CD4-positive, alpha-beta T cell treated with Interleukin-4 for 4 hours (primary cell): ENCODE measurements around the gene RIPK1.

Experiments
- DNase-seq: peaks from one replicate; pipeline ENCODE4 v3.0.0-alpha.2; 2020

The RIPK1 gene

DNA sequence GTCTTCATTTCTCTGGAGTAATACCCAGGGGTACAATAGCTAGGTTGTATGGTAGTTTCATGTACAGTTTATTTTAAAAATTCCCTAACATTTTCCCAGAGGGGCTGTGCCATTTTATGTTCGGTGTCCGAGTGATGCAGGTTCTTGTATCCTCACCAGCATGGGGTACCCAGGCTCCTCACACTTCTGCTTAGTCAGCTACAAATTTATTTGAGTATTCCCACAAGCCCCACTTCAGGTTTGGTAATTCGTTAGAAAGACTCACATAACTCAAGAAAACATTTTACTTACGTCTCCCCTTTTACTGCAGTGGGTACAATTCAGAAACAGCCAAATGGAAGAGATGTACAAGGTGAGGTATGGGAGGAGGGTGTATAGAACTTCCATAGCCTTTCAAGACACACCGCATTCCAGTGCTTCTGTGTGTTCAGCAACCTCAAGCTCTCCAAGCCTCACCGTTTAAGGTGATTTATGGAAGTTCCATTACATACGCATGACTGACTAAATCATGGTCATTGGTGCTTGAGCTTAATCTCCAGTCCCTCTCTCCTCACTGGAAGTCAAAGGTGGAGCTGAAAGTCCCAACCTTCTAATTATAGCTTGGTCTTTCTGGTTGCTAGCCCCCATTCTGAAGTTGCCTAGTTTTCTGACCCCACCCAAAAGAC, 18.1 kb downstream of the RIPK1 start:
- no peak for DNase-seq

DNA sequence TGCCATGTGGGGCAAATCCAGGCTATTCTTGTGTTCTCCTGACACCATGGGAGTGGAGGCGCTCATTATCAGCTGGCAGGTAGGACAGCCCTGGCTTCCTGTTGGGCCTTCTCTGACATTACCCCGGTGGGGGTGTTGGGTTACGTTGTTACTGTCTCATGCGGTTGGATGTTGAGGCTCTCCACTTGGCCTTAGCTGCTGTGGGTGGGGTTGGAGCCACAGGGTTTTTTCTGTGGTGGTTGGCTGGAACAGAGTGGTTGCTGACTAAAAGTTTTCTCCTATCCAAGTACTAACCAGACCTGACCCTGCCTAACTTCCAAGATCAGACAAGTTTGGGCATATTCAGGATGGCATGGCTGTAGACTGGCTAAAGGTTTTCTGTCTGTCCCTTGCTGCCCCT, 20.2 kb downstream of the RIPK1 start:
- no peak for DNase-seq

DNA sequence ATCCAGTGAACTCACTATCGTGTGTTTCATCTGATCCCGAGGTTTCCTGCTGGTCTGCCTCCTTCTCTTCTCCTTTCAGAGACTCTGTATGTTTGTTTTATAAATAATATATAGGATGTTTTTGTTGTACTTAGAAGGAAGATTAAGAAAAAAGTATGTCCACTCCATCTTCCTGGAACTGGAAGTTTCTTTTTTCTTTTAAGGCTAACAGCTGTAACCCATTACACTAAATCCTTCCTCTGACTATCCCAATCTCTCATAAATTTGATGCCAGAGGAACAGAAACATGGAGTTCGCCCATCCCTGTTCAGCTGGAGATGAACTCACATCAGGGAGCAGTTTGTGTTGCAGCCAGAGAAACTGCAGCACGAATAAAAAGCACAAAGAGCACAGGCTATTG, 20.7 kb downstream of the RIPK1 start:
- DNase-seq = no peak

DNA sequence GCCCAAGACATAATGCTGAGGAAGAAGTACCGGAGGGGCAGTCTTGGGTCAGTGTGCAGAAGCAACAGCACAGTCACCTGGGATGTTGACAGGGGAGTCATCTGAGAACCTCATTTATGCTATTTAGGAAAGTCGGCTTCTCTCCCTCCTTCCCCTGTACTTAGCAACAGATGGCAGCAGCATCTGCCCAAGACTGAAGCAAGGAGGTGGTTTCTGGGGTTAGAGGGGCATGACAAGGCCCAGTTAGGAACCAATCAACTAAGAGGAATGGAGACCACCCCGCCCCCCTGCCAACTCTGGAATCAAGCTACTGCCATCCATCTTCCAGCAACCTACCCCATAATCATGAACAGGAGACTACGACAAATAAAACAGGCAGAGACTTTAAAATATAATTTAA, 21.7 kb downstream of the RIPK1 start:
- no peak for DNase-seq

DNA sequence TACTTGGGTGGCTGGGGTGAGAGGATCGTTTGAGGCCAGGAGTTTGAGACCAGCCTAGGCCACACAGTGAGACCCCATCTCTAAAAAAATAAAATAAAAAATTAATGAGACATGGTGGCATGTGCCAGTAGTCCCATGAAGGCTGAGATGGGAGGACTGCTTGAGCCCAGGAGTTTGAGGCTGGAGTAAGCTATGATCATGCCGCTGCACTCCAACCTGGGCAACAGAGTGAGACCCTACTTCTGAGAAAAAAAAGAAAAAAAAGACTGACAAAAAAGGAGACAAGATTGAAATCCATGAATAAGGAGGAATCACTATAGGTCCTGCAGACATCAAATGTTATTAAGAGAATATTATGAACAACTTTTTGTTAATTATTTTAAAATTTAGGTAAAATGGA, 26.5 kb downstream of the RIPK1 start:
- DNase-seq = no peak

DNA sequence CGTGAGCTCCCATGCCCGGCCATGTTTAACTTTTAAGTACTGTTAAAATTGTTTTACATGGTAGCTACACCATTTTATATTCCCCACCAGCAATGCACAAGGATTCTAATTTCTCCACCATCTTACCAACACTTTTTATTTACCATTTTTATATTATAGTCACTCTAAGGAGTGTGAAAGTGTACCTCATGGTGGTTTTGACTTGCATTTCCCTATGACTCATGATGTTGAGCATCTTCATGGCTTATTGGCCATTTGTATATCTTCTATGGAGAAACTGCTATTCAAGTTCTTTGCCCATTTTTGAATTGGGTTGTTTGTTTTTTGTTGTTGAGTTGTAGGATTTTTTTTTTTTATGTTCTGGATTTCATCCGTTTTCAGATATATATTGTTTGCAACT, 34.6 kb downstream of the RIPK1 start:
- no peak for DNase-seq

DNA sequence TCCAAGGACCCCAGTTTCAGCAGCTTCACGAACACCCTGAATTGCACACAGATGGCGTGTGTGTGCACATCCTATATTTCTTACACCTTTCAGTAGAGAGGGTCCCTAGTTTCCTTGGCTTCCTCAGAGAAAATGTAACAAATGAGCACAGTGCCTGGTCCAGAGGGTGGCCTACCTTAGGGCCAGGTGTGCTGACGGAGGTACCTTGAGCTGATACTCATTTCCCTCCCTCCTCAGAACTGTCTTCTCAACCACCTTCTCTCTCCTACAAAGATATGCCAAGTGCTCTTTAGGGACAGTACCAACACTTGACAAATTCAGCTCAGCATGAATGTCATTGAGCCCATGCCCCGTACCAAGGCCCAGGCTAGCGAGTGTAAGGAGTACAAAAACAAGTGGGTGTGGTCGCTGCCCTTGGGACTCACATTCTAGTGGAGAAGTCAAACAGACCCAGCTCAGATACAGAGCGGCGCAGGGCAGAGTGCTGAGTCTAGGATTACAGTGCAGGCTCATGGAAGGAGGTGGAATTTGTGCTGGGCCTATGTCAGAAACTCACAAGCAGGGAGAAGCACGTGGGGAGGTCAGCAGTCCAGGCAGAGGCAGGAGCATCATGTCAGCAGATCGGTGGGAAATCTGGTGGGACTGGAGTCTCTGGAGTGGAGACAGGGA, 40.6 kb downstream of the RIPK1 start:
- no peak for DNase-seq

DNA sequence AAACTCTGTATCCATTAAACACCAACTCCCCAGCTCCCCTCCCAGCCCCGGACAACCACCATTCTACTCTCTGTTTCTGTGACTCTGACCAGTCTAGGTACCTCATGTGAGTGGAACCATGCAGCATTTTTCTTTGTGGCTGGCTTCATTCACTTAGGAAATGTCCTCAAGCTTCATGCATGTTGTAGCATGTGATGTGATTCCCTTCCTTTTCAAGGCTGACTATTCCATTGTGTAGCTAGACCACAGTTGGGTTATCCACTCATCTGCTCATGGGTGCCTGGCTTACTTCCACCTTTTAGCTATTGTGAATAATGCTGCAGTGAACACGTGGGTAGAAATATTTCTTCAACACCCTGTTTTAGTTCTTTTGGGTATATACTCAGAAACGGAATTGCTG, 41.5 kb downstream of the RIPK1 start:
- DNase-seq = no peak

DNA sequence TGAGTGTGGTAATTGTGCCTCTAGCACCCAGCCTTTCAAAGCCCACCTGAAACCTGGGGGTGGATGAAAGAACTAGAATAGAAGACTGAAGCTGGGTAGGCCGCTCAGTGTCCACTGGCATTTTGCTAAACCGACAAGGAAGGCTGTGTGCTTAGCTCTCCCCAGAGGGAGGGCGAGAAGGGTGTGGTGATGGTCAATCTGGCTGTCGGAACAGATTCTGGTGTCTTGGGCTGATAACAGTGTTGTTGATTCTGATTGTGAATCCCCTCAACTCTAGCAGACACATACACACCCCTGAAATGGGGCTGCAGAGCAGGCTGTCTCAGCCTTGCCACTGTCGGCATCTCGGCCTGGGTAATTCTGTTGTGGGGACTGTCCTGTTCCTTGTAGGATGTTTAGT, 46.1 kb downstream of the RIPK1 start:
- no peak for DNase-seq

DNA sequence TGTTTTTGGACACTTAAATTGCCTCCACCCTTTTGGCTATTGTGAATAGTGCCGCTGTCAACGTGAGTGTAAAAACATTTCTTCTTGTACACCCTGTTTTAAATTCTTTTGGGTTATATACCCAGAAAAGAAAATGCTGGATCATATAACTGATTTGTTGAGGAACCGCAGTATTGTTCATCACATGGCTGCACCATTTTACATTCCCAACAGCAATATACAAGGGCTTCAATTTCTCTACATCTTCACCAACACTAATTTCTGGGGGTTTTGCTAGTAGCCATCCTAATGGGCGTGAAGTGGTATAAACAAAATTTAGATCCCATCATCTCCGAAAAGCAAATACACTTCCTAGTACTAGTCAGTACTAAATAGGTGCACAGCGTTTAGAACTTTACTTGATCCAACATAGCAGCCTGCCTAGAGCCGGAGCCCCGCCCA, 49.6 kb downstream of the RIPK1 start:
- no peak for DNase-seq

DNA sequence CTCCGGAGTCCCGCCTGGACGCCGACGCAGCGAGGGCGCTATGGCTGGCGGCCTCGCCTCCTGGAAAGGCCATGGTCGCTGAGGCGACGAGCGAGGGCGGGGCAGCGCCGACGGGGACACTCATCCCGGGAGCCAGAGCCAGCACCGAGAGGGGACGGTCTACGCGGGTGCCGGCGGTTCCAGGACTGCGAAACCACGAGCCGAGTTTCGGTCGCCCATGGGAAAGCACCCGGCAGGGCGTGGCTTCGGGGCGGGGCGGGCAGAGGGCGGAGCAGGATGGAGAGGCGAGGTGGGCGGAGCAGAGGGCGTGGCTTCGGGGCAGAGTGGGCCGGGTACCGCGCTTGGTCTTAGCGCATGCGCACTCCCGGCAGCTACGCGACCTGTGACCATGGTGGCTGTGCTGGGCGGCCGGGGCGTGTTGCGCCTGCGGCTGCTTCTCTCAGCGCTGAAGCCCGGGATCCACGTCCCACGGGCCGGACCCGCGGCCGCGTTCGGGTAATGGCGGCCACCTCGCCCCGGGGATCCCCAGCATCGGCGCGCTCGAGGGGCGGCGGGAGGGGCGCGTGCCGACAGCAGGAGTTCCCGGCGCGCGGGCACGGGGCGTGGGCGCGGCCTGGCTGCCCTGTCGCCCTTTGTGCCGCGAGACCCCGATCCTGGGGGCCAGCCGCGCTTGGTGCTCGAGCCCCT, 50.2 kb downstream of the RIPK1 start, which contains the start of gene BPHL:
TSS of gene BPHL (plus strand) at position 359 of the 687 bp plus-strand sequence. CDS start at position 389, 30 bp downstream.
- DNase-seq = peak; percentile 95

DNA sequence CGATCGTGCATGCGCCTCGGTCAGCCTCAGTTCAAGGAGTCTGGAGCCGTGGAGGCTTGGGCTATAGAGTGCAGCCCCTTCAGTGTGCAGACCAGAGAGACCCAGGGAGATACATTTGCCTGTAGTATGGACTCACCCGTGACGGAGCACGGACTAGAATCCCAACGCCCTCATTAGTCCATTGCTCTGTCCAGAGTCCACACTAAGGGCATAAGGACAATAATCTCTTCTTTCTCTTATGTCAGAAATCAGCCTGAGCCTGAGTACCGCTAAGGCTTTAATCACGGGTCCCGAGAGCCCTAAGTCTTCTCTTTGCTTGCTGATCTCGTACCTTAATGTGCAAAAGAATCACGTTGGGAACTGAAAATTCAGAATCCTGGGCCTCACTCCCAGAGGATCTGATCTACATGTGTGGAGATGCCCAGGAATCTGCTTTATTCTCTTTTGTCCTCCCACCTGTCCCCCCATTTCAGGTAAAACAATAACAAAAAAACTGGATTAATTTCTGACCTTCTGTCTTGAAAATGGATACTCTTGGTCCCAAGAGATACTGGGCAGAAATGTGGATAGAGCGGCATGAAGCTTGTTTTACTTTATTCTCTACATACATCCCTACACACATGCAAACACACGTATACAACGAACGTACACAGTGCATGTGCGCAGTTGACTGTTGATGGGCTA, 50.9 kb downstream of the RIPK1 start:
- DNase-seq = no peak

DNA sequence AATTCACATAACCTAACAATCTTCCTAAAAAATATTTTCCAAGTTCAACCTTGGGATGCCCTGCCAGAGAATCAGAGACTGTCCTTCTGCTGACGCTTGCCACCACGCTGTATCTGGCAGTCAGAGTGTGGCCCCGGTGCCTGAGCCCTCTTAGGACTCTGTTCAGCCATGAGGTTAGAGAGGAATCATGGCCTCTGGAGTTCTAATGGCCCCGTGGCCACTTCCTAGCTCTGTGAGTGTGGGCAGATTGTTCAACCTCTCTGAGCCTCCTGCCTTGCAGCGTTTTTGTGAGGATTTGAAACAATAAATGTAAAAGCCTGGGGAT, 52.4 kb downstream of the RIPK1 start:
- no peak for DNase-seq

DNA sequence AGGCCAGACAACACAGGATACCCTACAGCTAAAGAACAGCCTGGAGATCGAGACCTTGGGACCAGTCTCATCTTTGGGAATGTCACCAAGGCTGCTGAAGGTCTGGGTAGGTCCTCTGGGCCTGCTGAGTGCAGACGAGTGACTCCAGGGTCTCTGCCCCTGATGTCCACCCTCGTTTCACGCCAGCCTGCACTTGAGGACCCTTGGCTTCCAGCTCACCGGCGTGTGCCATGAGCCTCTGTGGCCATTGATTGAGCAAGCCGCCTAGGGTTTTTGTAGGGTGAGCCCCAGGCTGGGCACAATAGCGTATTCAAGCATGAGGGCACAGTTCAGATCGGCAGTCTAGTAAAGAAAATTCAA, 54.5 kb downstream of the RIPK1 start:
- no peak for DNase-seq

DNA sequence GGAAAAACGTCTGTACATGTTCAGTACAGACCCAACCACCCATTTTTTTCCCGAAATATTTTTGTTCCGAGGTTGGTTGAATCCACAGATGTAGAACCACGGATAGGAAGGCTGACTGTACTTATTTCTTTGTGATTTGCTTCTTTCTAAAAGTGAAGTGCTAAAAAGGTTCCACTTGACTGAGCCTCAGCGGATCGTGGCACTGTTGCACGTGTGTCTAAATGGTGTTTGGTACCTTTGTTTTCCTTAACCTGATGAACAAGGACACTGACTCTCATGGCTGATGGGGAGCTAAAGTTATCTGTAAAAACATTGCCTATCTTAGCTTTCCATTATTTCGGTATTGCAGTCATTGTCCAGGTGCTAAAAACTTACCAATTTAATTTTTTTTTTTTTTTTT, 56.4 kb downstream of the RIPK1 start:
- DNase-seq = no peak

DNA sequence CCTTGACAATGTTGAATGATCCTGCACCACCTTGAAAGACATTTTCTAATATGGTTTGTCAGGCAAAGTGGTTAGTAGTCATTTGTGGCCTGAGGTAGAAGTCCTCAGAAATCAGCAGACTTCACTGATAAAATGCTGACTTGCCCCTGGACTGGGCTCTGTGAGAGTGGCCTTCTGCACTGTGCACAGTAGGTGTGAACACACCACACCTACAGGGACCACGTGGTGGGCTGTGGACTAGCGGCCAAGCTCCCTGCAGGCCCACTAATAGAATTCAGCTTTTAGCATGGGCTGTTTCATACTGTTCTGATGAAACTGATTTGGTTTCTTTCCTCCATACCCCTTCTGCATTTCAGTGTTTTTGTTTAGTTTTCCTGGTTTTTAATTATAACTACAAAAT, 57.5 kb downstream of the RIPK1 start:
- DNase-seq = no peak

DNA sequence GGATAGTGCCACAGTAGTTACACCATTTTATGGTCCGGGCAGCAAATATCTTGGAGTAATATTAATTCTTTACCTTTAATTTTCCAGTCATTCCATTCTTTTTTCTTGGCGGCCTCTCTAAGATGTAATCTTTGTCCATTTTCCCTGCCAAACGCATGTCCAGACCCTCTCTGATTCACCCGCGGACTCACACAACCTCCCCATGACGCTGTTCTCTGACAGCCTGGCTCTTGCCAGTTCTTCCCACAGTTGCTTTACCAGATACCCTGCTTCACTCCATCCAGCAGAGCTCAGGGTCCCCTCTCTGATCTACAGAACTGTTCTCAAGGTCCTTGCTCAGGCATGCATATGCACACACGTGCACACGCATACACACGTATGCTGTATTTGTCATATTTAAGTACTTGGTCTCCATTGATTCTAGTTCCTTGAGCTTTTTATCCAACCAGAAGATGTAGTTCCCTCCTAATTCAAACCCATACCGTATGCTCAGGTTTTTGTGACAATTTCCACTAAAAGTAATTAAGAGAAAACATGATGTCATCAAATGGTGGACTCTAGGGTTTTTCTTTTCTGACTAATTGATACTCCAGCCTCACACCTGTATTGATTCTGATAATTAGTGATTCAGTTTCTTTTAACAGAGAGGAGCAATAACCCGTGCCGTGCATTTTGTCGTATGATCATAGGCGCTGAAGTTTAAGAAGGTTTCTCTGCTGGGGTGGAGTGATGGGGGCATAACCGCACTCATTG, 60.2 kb downstream of the RIPK1 start:
- no peak for DNase-seq

DNA sequence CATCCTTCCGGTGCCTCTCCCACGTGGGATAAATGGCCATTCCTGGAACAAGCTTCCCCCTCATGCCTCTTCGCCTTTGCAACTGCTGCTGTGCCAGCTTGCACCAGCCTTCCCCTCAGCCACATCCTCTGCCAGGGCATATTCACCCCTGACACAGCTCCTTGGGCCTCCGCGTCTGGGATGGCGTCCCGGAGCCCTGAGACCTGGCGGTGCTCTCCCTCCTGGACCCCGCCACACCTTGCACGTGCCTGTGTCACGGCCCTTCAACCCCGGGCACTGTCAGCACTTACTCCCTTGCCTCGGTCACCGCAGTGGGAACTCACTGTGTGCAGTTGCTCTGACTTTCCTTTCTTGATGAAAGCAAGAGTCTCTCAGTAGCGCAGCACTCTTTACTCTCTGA, 63.4 kb downstream of the RIPK1 start:
- DNase-seq = no peak

DNA sequence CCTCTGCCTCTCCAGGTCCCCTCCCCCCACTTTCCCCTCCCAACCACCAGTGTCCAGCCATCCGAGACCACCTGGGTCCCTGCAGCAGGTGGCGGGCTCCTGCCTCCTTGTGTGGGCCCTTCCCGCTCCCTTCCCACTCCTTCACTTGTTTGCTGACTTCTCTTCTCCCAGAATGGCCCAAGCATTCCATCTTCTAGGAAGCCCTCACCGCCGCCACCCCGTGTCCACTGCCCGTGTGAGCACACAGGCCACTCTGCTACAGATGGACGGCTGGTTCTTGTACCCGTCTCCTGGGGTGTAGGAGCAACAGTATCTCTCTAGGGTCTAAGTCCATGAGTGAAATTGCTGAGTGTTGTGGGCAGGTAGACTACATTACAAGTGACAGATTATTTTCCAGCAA, 65.2 kb downstream of the RIPK1 start:
- no peak for DNase-seq

DNA sequence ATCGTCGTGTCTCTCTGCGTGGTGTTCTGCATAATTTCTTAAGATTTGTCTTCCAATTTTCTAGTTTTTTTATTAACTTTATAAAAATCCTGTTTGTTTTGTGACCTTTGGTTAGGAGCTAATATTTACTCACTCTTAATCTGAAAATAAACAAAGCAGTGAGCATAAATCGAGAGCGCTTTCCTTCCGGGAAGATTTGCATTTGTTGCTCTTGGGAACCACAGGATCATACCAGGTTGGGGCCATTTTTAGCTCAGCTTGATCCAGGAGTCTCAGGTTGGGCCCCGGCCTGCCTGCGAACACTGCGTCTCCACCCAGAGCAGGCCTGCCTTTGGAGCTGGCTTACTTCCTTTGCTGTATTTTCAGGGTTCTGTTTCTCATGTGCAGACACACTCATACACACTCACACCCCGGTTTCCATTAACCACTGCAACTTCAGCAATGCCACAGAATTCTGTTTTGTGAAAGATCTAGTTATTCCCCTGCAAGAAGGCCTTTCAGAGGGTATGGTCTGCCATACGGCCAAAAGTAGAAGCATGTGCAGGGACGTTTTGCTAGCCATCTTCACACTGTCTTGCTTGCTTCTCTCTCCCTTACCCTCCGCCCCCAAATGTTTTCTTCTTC, 67.5 kb downstream of the RIPK1 start:
- DNase-seq = no peak

DNA sequence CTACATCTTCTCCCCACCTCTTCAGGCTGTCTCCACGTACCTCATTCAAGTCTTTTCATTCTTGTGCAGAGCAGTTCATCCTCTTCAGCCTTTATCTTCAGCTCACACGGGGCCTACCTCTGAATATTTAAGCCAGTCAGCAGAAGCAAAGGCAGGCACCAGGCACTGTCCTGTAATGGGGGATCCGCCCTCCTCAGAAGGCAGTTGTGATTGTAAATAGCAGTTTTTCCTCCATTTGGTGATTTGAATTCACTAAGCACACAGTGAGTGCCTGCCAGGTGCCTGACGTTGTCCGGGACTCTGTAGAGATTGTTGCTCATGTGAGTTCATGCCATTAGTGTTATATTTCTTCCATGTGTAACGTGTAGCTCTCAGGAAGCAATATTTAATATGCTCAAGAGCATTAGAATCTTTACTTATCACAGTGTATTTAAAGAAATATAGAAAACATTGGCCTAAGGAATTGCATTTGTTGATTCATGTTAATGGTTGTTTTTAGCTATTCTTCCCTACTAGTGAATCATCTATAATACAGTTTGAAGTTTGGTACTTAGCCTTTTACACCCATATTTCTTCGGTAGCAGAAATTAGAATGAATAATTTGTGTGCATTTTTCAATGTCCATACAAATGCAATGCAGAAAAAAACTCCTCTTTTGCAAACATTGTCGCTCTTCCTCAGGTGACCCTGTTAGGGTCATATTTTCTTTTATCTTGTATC, 68.2 kb downstream of the RIPK1 start:
- DNase-seq = no peak
